ENCODE results near the gene STYXL2. TPM values are rescaled to one million over a fixed set of nuclear protein-coding genes. Genes with fewer than 3 reads are reported as not detected.

The STYXL2 gene
- total and polyA plus RNA-seq, 2 donors (not counting 1 experiment from before 2014, with no cell fraction given): not detected

DNA sequence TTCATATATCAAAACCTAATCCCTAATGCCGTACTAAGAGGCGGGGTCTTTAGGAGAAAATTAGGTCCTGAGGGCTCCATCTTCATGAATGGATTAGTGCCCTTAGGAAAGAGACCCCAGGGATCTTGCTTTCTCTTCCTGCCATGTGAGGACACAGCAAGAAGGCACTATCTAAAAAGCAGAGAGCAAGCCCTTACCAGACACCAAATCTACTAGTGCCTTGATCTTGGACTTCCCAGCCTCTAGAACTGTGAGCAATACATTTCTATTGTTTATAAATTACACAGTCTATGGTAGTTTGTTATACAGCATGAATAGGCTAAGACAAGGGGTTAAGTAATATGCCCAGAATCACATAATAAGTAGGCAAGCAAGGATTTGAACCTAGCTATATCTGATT is 42.9 kb downstream of the STYXL2 start:
- ATAC-seq (ENCODE audit: low read depth): no peak
- Mint-ChIP-seq H3K27ac (no peak overlapping the region), H3K4me3 (no peak overlapping the region), H3K4me1 (peaks cover 3% of the 10 kb centered on the region), H3K9me3 (ENCODE audit: insufficient read depth) (peaks cover 1% of the 10 kb centered on the region), H3K27me3 (peaks cover 13% of the 10 kb centered on the region)
- WGBS (ENCODE audit: insufficient coverage): no CpG with 5 or more reads among the region's 2 CpGs
- no peak for TF ChIP-seq EZH2 (IDR thresholded peaks at IDR 0.05; ENCODE audit: borderline replicate concordance, insufficient read depth, low read depth, low read length, poor library complexity, severe bottlenecking)
- TF ChIP-seq, protein P1, sequence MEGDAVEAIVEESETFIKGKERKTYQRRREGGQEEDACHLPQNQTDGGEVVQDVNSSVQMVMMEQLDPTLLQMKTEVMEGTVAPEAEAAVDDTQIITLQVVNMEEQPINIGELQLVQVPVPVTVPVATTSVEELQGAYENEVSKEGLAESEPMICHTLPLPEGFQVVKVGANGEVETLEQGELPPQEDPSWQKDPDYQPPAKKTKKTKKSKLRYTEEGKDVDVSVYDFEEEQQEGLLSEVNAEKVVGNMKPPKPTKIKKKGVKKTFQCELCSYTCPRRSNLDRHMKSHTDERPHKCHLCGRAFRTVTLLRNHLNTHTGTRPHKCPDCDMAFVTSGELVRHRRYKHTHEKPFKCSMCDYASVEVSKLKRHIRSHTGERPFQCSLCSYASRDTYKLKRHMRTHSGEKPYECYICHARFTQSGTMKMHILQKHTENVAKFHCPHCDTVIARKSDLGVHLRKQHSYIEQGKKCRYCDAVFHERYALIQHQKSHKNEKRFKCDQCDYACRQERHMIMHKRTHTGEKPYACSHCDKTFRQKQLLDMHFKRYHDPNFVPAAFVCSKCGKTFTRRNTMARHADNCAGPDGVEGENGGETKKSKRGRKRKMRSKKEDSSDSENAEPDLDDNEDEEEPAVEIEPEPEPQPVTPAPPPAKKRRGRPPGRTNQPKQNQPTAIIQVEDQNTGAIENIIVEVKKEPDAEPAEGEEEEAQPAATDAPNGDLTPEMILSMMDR (IDR thresholded peaks at IDR 0.05): no peak
- H3K36me3 ChIP-seq (replicated peaks in 1 of 2; ENCODE audit: control extremely low read depth in 1 of 2, control insufficient read depth in 1 of 2, extremely low read depth in 1 of 2, insufficient read depth in 2 of 2, low read length in 1 of 2): no peaks in the 10 kb centered on the region
- no peaks in the 10 kb centered on the region for H3K4me1 ChIP-seq (ENCODE audit: control insufficient read depth in 2 of 2, insufficient read depth in 2 of 2, low read length in 2 of 2)
- ChIA-PET CTCF (no interaction called here), POLR2A (no interaction called here)
- no peak overlapping the region for H3K4me3 ChIP-seq (ENCODE audit: control extremely low read depth in 1 of 5, extremely low read depth in 1 of 5, insufficient read depth in 1 of 5, low read depth in 2 of 5, low read length in 4 of 5)
- intact Hi-C loops (cut with micrococcal nuclease): no loop called here
- H2AFZ ChIP-seq (ENCODE audit: insufficient read depth, low read depth, low read length, poor library complexity, severe bottlenecking): no peak overlapping the region
- no peak for DNase-seq
- H4K20me1 ChIP-seq (ENCODE audit: control insufficient read depth, insufficient read depth, low read length, poor library complexity, severe bottlenecking): no peaks in the 10 kb centered on the region
- no peak overlapping the region for H3K9ac ChIP-seq (ENCODE audit: low read length)
- H3K27ac ChIP-seq (ENCODE audit: low read length in 2 of 2): no peak overlapping the region
- H3K27me3 ChIP-seq (replicated peaks in 1 of 4; ENCODE audit: control extremely low read depth in 1 of 4, control insufficient read depth in 3 of 4, insufficient read depth in 4 of 4, low read length in 3 of 4): peaks cover 0 to 8% (median 2%) of the 10 kb centered on the region in 4 experiments
- H3K79me2 ChIP-seq (ENCODE audit: control insufficient read depth, insufficient read depth, low read length): no peaks in the 10 kb centered on the region
- peaks cover 0 to 4% (median 0%) of the 10 kb centered on the region in 3 donors for H3K9me3 ChIP-seq (ENCODE audit: control extremely low read depth in 1 of 3, control insufficient read depth in 2 of 3, insufficient read depth in 1 of 3, low read length in 2 of 3)
- H3K4me2 ChIP-seq (replicated peaks; ENCODE audit: low read depth, low read length, poor library complexity, severe bottlenecking): no peak overlapping the region

GRCh38 chr1:167137332-167137781 is 43.5 kb downstream of the STYXL2 start:
- intact Hi-C loops (cut with micrococcal nuclease): no loop called here
- Mint-ChIP-seq H3K4me1 (peaks cover 3% of the 10 kb centered on the region), H3K4me3 (no peak overlapping the region), H3K27me3 (peaks cover 9% of the 10 kb centered on the region), H3K9me3 (ENCODE audit: insufficient read depth) (peaks cover 1% of the 10 kb centered on the region), H3K27ac (no peak overlapping the region)
- ChIA-PET POLR2A (no interaction called here), CTCF (no interaction called here)
- H3K79me2 ChIP-seq (ENCODE audit: control insufficient read depth, insufficient read depth, low read length): no peaks in the 10 kb centered on the region
- ATAC-seq (ENCODE audit: low read depth): no peak
- TF ChIP-seq EZH2 (IDR thresholded peaks at IDR 0.05; ENCODE audit: borderline replicate concordance, insufficient read depth, low read depth, low read length, poor library complexity, severe bottlenecking): no peak
- TF ChIP-seq, protein P1 (IDR thresholded peaks at IDR 0.05): no peak
- peaks cover 0 to 8% (median 2%) of the 10 kb centered on the region in 4 experiments for H3K27me3 ChIP-seq (replicated peaks in 1 of 4; ENCODE audit: control extremely low read depth in 1 of 4, control insufficient read depth in 3 of 4, insufficient read depth in 4 of 4, low read length in 3 of 4)
- no peak overlapping the region for H2AFZ ChIP-seq (ENCODE audit: insufficient read depth, low read depth, low read length, poor library complexity, severe bottlenecking)
- no peak overlapping the region for H3K4me3 ChIP-seq (ENCODE audit: control extremely low read depth in 1 of 5, extremely low read depth in 1 of 5, insufficient read depth in 1 of 5, low read depth in 2 of 5, low read length in 4 of 5)
- WGBS (ENCODE audit: insufficient coverage): 72% methylated on average over 3 of the region's 6 CpGs
- H3K36me3 ChIP-seq (replicated peaks in 1 of 2; ENCODE audit: control extremely low read depth in 1 of 2, control insufficient read depth in 1 of 2, extremely low read depth in 1 of 2, insufficient read depth in 2 of 2, low read length in 1 of 2): no peaks in the 10 kb centered on the region
- no peak overlapping the region for H3K4me2 ChIP-seq (replicated peaks; ENCODE audit: low read depth, low read length, poor library complexity, severe bottlenecking)
- no peak overlapping the region for H3K9ac ChIP-seq (ENCODE audit: low read length)
- peaks cover 0 to 4% (median 0%) of the 10 kb centered on the region in 3 donors for H3K9me3 ChIP-seq (ENCODE audit: control extremely low read depth in 1 of 3, control insufficient read depth in 2 of 3, insufficient read depth in 1 of 3, low read length in 2 of 3)
- DNase-seq: no peak
- H3K4me1 ChIP-seq (ENCODE audit: control insufficient read depth in 2 of 2, insufficient read depth in 2 of 2, low read length in 2 of 2): no peaks in the 10 kb centered on the region
- H4K20me1 ChIP-seq (ENCODE audit: control insufficient read depth, insufficient read depth, low read length, poor library complexity, severe bottlenecking): no peaks in the 10 kb centered on the region
- no peak overlapping the region for H3K27ac ChIP-seq (ENCODE audit: low read length in 2 of 2)

Measured in B cell (primary cell).